HUDEP-2 (cell line): ENCODE results near the gene BTBD3.

Source experiments
- DNase-seq, 76 experiments: peaks; one replicate each; lab custom pipeline; 2025; ENCODE audit not compliant: unreplicated experiment in 76 of 76; lab: John Stamatoyannopoulos, UW

BTBD3 gene

GRCh38 chr20:11912659-11913415, 4.9 kb upstream of the BTBD3 start:
- DNase-seq, result no peak

- no peak for DNase-seq
Observed at GRCh38 chr20:11918391-11918845, 725 bp downstream of the BTBD3 start.

- no peak for DNase-seq
Observed at GRCh38 chr20:11918981-11919380, 1.3 kb downstream of the BTBD3 start.

- DNase-seq, result no peak
Observed at GRCh38 chr20:11919581-11919980, 1.9 kb downstream of the BTBD3 start.

- DNase-seq, result no peak
Observed at GRCh38 chr20:11920083-11920482, 2.4 kb downstream of the BTBD3 start.

- DNase-seq, result no peak
Observed at GRCh38 chr20:11921321-11921720, 3.6 kb downstream of the BTBD3 start.

- no peak for DNase-seq
Observed at GRCh38 chr20:11922561-11922960, 4.9 kb downstream of the BTBD3 start.

- DNase-seq, result no peak
Observed at GRCh38 chr20:11924923-11925322, 7.2 kb downstream of the BTBD3 start.

- DNase-seq, result no peak
Observed at GRCh38 chr20:11926292-11926998, 8.8 kb downstream of the BTBD3 start.

GRCh38 chr20:11929947-11930346, 12.3 kb downstream of the BTBD3 start:
- no peak for DNase-seq

GRCh38 chr20:11935212-11936154, 17.8 kb downstream of the BTBD3 start:
- no peak for DNase-seq

GRCh38 chr20:11936157-11936556, 18.5 kb downstream of the BTBD3 start:
- no peak for DNase-seq

- no peak for DNase-seq
Observed at GRCh38 chr20:11937230-11937629, 19.5 kb downstream of the BTBD3 start.

- no peak for DNase-seq
Observed at GRCh38 chr20:11941593-11942246, 24.0 kb downstream of the BTBD3 start.

- DNase-seq, result no peak
Observed at GRCh38 chr20:11943778-11944177, 26.1 kb downstream of the BTBD3 start.

- no peak for DNase-seq
Observed at GRCh38 chr20:11948806-11949205, 31.1 kb downstream of the BTBD3 start.

GRCh38 chr20:11949711-11950110, 32.0 kb downstream of the BTBD3 start:
- DNase-seq, result no peak

GRCh38 chr20:11951696-11952095, 34.0 kb downstream of the BTBD3 start:
- no peak for DNase-seq

GRCh38 chr20:11952639-11953038, 34.9 kb downstream of the BTBD3 start:
- no peak for DNase-seq

- DNase-seq, result no peak
Observed at GRCh38 chr20:11957911-11958310, 40.2 kb downstream of the BTBD3 start.

GRCh38 chr20:11958855-11959254, 41.2 kb downstream of the BTBD3 start:
- DNase-seq, result no peak
